HG02759 (cell line): ENCODE data around the gene PTPRZ1.

Experiments used
- ATAC-seq: cut with Tn5 transposase; IDR thresholded peaks from one replicate; pipeline ENCODE4 v1.9.1; 2021; ENCODE audit warnings: mild to moderate bottlenecking, moderate library complexity; ENCODE audit not compliant: unreplicated experiment

Gene PTPRZ1

GRCh38 chr7:122040147-122040546, 167.2 kb downstream of the PTPRZ1 start:
- no peak for ATAC-seq

- ATAC-seq = no peak
Observed at GRCh38 chr7:122046402-122046801, 173.4 kb downstream of the PTPRZ1 start.

GRCh38 chr7:122054393-122054792, 181.4 kb downstream of the PTPRZ1 start:
- ATAC-seq = no peak

GRCh38 chr7:122055073-122055472, 182.1 kb downstream of the PTPRZ1 start:
- ATAC-seq = no peak

GRCh38 chr7:122056977-122057376, 184.0 kb downstream of the PTPRZ1 start:
- no peak for ATAC-seq

- ATAC-seq = no peak
Observed at GRCh38 chr7:122059542-122059941, 186.6 kb downstream of the PTPRZ1 start.

GRCh38 chr7:122063146-122063545, 190.2 kb downstream of the PTPRZ1 start:
- ATAC-seq = no peak

GRCh38 chr7:122064971-122065370, 192.0 kb downstream of the PTPRZ1 start:
- ATAC-seq = no peak

- ATAC-seq = no peak
Observed at GRCh38 chr7:122067077-122067476, 194.1 kb downstream of the PTPRZ1 start.

- no peak for ATAC-seq
Observed at GRCh38 chr7:122068046-122068445, 195.1 kb downstream of the PTPRZ1 start.

GRCh38 chr7:122068999-122069398, 196.0 kb downstream of the PTPRZ1 start:
- no peak for ATAC-seq

- no peak for ATAC-seq
Observed at GRCh38 chr7:122070062-122070461, 197.1 kb downstream of the PTPRZ1 start.

GRCh38 chr7:122070834-122071233, 197.9 kb downstream of the PTPRZ1 start:
- ATAC-seq = no peak

- no peak for ATAC-seq
Observed at GRCh38 chr7:122072272-122072671, 199.3 kb downstream of the PTPRZ1 start.

- ATAC-seq = no peak
Observed at GRCh38 chr7:122072924-122073599, 200.1 kb downstream of the PTPRZ1 start.

- ATAC-seq = no peak
Observed at GRCh38 chr7:122073635-122074034, 200.7 kb downstream of the PTPRZ1 start.

GRCh38 chr7:122082160-122082559, 209.2 kb downstream of the PTPRZ1 start:
- no peak for ATAC-seq

GRCh38 chr7:122082670-122083069, 209.7 kb downstream of the PTPRZ1 start:
- no peak for ATAC-seq

GRCh38 chr7:122092964-122093797, 220.2 kb downstream of the PTPRZ1 start:
- ATAC-seq = peak; percentile 94

- no peak for ATAC-seq
Observed at GRCh38 chr7:122094549-122094948, 221.6 kb downstream of the PTPRZ1 start.

- ATAC-seq = no peak
Observed at GRCh38 chr7:122095642-122096041, 222.7 kb downstream of the PTPRZ1 start.

- ATAC-seq = no peak
Observed at GRCh38 chr7:122100021-122100420, 227.1 kb downstream of the PTPRZ1 start.
